CD4-positive, CD25-positive, alpha-beta regulatory T cell (primary cell): ENCODE data around the gene HPSE2. TPM values are rescaled to one million over a fixed set of nuclear protein-coding genes. Genes with fewer than 3 reads are reported as not detected.

ENCODE experiments used
- ATAC-seq, 2 donors: fragments of 150-1000 bp; cut with Tn5 transposase; one replicate each; pipeline ENCODE4 v1.10.0; 2021; ENCODE audit warnings: low read depth in 2 of 2, moderate number of reproducible peaks in 2 of 2, moderate library complexity in 1 of 2
- DNase-seq, 3 donors: peaks; one replicate each; pipeline versions ENCODE4 v3.0.0 to v3.0.0-alpha.2; 2012 to 2022; ENCODE audit warnings: mixed read lengths in 1 of 3
- H3K27ac ChIP-seq: one replicate; pipeline ENCODE4 v1.7.0; 2013; ENCODE audit warnings: mild to moderate bottlenecking, low read length; ENCODE audit not compliant: insufficient read depth, poor library complexity, severe bottlenecking
- H3K27me3 ChIP-seq: one replicate; pipeline ENCODE4 v1.7.0; 2013; ENCODE audit warnings: low read length; ENCODE audit not compliant: control insufficient read depth, insufficient read depth
- H3K36me3 ChIP-seq: one replicate; pipeline ENCODE4 v1.7.0; 2013; ENCODE audit warnings: mild to moderate bottlenecking, low read length, moderate library complexity; ENCODE audit not compliant: control insufficient read depth, insufficient read depth
- H3K4me1 ChIP-seq: 2 replicates; pipeline ENCODE4 v1.7.0; 2013; ENCODE audit warnings: mild to moderate bottlenecking, low read length; ENCODE audit not compliant: insufficient read depth, control insufficient read depth, poor library complexity, severe bottlenecking
- H3K4me3 ChIP-seq: one replicate; pipeline ENCODE4 v1.7.0; 2013; ENCODE audit warnings: low read depth, mild to moderate bottlenecking, low read length, moderate library complexity
- H3K9me3 ChIP-seq, 2 experiments: 1 replicate in 1 of 2; 2 replicates in 1 of 2; pipeline ENCODE4 v1.7.0; 2013; ENCODE audit warnings: low read length in 2 of 2, mild to moderate bottlenecking in 1 of 2, moderate library complexity in 1 of 2; ENCODE audit not compliant: control insufficient read depth in 2 of 2
- H3K27ac Mint-ChIP-seq, 3 donors: one replicate each; pipeline ENCODE4 v1.8.0; 2020 to 2022; ENCODE audit warnings: mild to moderate bottlenecking in 3 of 3, mixed read lengths in 3 of 3, moderate library complexity in 2 of 3
- H3K27me3 Mint-ChIP-seq: one replicate; pipeline ENCODE4 v1.8.0; 2022; ENCODE audit warnings: mild to moderate bottlenecking, mixed read lengths
- H3K36me3 Mint-ChIP-seq: one replicate; pipeline ENCODE4 v1.8.0; 2020; ENCODE audit warnings: mixed read lengths
- H3K4me1 Mint-ChIP-seq, 4 donors: one replicate each; pipeline ENCODE4 v1.8.0; 2020 to 2022; ENCODE audit warnings: mixed read lengths in 4 of 4, mild to moderate bottlenecking in 1 of 4
- H3K4me3 Mint-ChIP-seq, 4 donors: one replicate each; pipeline ENCODE4 v1.8.0; 2020 to 2022; ENCODE audit warnings: mild to moderate bottlenecking in 4 of 4, mixed read lengths in 4 of 4, moderate library complexity in 3 of 4
- H3K9me3 Mint-ChIP-seq, 7 donors: one replicate each; pipeline ENCODE4 v1.8.0; 2020 to 2022; ENCODE audit warnings: mixed read lengths in 7 of 7, mild to moderate bottlenecking in 3 of 7, moderate library complexity in 2 of 7
- polyA plus RNA-seq, 4 donors: library from polyadenylated mRNA; unstranded; fragments of 300-500 nt; fragmentation: Illumina TruSeq; gene quantifications; one replicate each; pipeline ENCODE4 v1.2.3, GENCODE V29; 2021
- total RNA-seq: library from RNA; stranded (reverse); gene quantifications from one replicate; pipeline ENCODE4 v1.2.3, GENCODE V29; 2022

HPSE2 gene
- total and polyA plus RNA-seq, 5 donors from 2014 or later, result 0.07 to 0.31 TPM; not detected in 3

GRCh38 chr10:98419469-98420261 is 816.0 kb downstream of the HPSE2 start:
- Histone ChIP-seq H3K4me1 (peaks cover 8% of the 10 kb centered on the region), H3K4me3 (no peak overlapping the region), H3K36me3 (peaks cover 48% of the 10 kb centered on the region), H3K27ac (no peak overlapping the region), H3K9me3 (no peaks in the 10 kb centered on the region), H3K27me3 (no peaks in the 10 kb centered on the region)
- Mint-ChIP-seq H3K9me3 (no peaks in the 10 kb centered on the region), H3K36me3 (peaks cover 25% of the 10 kb centered on the region), H3K4me1 (peaks cover 0 to 12% (median 5%) of the 10 kb centered on the region in 4 donors), H3K27ac (no peak overlapping the region), H3K4me3 (no peak overlapping the region), H3K27me3 (no peaks in the 10 kb centered on the region)
- no peak for ATAC-seq
- DNase-seq, result no peak

GRCh38 chr10:98418665-98419468 is 816.8 kb downstream of the HPSE2 start:
- Histone ChIP-seq H3K27me3 (no peaks in the 10 kb centered on the region), H3K4me3 (no peak overlapping the region), H3K27ac (no peak overlapping the region), H3K36me3 (peaks cover 43% of the 10 kb centered on the region), H3K9me3 (no peaks in the 10 kb centered on the region), H3K4me1 (peaks cover 14% of the 10 kb centered on the region)
- Mint-ChIP-seq H3K4me1 (peaks cover 0 to 19% (median 12%) of the 10 kb centered on the region in 4 donors), H3K4me3 (no peak overlapping the region), H3K36me3 (peaks cover 25% of the 10 kb centered on the region), H3K27ac (peak overlapping the region; percentile 17 to 76 (median 42)), H3K27me3 (no peaks in the 10 kb centered on the region), H3K9me3 (no peaks in the 10 kb centered on the region)
- ATAC-seq, result no peak
- no peak for DNase-seq

- no peak for DNase-seq
- no peak overlapping the region for H3K27ac ChIP-seq
- H3K36me3 ChIP-seq, result peaks cover 36% of the 10 kb centered on the region
- no peak for ATAC-seq
- Mint-ChIP-seq H3K36me3 (peaks cover 25% of the 10 kb centered on the region), H3K27me3 (no peaks in the 10 kb centered on the region), H3K4me3 (no peak overlapping the region), H3K27ac (no peak overlapping the region), H3K9me3 (no peaks in the 10 kb centered on the region), H3K4me1 (peaks cover 0 to 21% (median 13%) of the 10 kb centered on the region in 4 donors)
- H3K4me3 ChIP-seq, result no peak overlapping the region
- peaks cover 14% of the 10 kb centered on the region for H3K4me1 ChIP-seq
- H3K27me3 ChIP-seq, result no peaks in the 10 kb centered on the region
- no peaks in the 10 kb centered on the region for H3K9me3 ChIP-seq
Measured at GRCh38 chr10:98417973-98418664, 817.5 kb downstream of the HPSE2 start.

DNA sequence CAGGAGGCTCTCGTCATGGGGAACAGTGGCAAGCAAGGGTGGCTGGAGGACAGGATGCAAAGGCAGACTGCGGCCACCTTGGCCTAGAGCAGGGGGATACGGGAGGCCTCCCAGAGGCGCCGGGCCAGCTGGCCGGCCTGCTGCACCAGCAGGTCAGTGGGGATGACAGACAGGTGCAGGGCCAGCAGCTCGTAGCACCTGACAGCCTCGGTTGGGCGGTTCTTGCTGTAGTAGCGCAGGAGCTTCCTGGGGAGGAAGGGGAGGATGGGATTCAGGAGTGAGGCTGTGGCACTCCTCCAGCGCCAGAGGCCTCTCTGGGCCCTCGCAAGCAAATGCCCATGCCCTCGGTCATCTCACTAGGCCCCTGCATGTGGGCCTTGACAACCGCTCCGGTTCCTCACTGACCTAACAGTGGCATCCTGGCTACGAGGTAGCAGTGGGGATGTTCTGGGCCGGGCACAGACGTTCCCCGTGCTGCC is 818.1 kb downstream of the HPSE2 start:
- Mint-ChIP-seq H3K27me3 (no peaks in the 10 kb centered on the region), H3K9me3 (no peaks in the 10 kb centered on the region), H3K4me3 (no peak overlapping the region), H3K27ac (peak overlapping the region in 2 of 3 donors; percentile 20 to 48), H3K4me1 (peaks cover 0 to 26% (median 14%) of the 10 kb centered on the region in 4 donors), H3K36me3 (peaks cover 22% of the 10 kb centered on the region)
- Histone ChIP-seq H3K27me3 (no peaks in the 10 kb centered on the region), H3K4me3 (no peak overlapping the region), H3K27ac (no peak overlapping the region), H3K9me3 (no peaks in the 10 kb centered on the region), H3K36me3 (peaks cover 30% of the 10 kb centered on the region), H3K4me1 (peaks cover 14% of the 10 kb centered on the region)
- ATAC-seq (no peak), DNase-seq (no peak)

- Histone ChIP-seq H3K36me3 (peaks cover 30% of the 10 kb centered on the region), H3K27me3 (no peaks in the 10 kb centered on the region), H3K9me3 (no peaks in the 10 kb centered on the region), H3K4me3 (no peak overlapping the region), H3K4me1 (peaks cover 14% of the 10 kb centered on the region), H3K27ac (no peak overlapping the region)
- Mint-ChIP-seq H3K9me3 (no peaks in the 10 kb centered on the region), H3K4me1 (peaks cover 0 to 28% (median 15%) of the 10 kb centered on the region in 4 donors), H3K27me3 (no peaks in the 10 kb centered on the region), H3K27ac (peak overlapping the region in 2 of 3 donors; percentile 41 to 44), H3K36me3 (peaks cover 21% of the 10 kb centered on the region), H3K4me3 (no peak overlapping the region)
- DNase-seq, result no peak
- no peak for ATAC-seq
Measured at GRCh38 chr10:98416606-98417388, 818.9 kb downstream of the HPSE2 start.

DNA sequence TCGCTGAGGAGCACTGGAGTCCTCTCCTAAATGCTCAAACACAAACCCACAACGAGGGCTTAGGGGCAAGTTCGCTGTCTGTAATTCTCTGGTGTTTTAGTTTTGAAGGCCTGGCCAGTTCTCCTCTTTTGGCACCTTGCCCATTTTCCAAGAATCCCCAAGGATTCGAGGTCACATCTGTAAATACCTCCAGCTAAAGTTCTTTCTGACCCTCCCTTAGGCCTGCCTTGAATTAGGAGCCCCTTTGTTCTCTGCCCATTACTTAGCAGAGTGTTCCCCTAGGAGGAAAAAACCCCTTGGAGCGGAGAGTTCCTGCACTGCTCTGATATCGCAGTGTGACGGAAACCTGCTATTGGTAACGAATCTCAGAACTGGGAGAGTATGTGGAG is 819.9 kb downstream of the HPSE2 start:
- H3K4me3 Mint-ChIP-seq, result peak overlapping the region; percentile 22 to 96 (median 90)

More for the DNA sequence above, 819.9 kb downstream of the HPSE2 start:
- no peaks in the 10 kb centered on the region for H3K27me3 ChIP-seq
- Mint-ChIP-seq H3K27me3 (no peaks in the 10 kb centered on the region), H3K9me3 (no peaks in the 10 kb centered on the region), H3K27ac (peak overlapping the region in 2 of 3 donors; percentile 72 to 89), H3K36me3 (peaks cover 16% of the 10 kb centered on the region), H3K4me1 (peaks cover 0 to 29% (median 15%) of the 10 kb centered on the region in 4 donors)
- no peak overlapping the region for H3K4me3 ChIP-seq
- no peak overlapping the region for H3K27ac ChIP-seq
- no peak for DNase-seq
- no peak for ATAC-seq
- peaks cover 14% of the 10 kb centered on the region for H3K4me1 ChIP-seq
- H3K9me3 ChIP-seq, result no peaks in the 10 kb centered on the region
- peaks cover 26% of the 10 kb centered on the region for H3K36me3 ChIP-seq
